Stimulated activated CD4-positive, alpha-beta T cell treated with anti-CD3 and anti-CD28 coated beads, TNF-alpha, amount 100 ng/mL, for 1 hour (primary cell): ENCODE results near the gene TLE4.
"Not testable (repeated sequence)": the region's sequence is repeated elsewhere in the genome, so short reads cannot be mapped to it uniquely, and the experiment has no call there.

ENCODE experiments used
- DNase-seq, 3 donors: peaks; one replicate each; pipeline ENCODE4 v3.0.0-alpha.2; 2020; ENCODE audit warnings: low read depth in 3 of 3, low spot score in 1 of 3

The TLE4 gene

GRCh38 chr9:79630521-79631403, 59.0 kb downstream of the TLE4 start:
- no peak for DNase-seq

- DNase-seq = no peak
These were observed 60.3 kb downstream of the TLE4 start for GRCh38 chr9:79632060-79632459.

GRCh38 chr9:79632705-79633104, 60.9 kb downstream of the TLE4 start:
- no peak for DNase-seq

GRCh38 chr9:79633558-79633957, 61.8 kb downstream of the TLE4 start:
- no peak for DNase-seq

GRCh38 chr9:79637177-79637925, 65.6 kb downstream of the TLE4 start:
- DNase-seq = no peak

- DNase-seq = no peak
These were observed 67.0 kb downstream of the TLE4 start for GRCh38 chr9:79638806-79639205.

- DNase-seq = no peak
These were observed 67.6 kb downstream of the TLE4 start for GRCh38 chr9:79639354-79639753.

- not testable (repeated sequence) for DNase-seq
These were observed 68.3 kb downstream of the TLE4 start for GRCh38 chr9:79640067-79640466.

GRCh38 chr9:79641070-79641469, 69.3 kb downstream of the TLE4 start:
- no peak for DNase-seq

- DNase-seq = no peak
These were observed 70.9 kb downstream of the TLE4 start for GRCh38 chr9:79642671-79643070.

- no peak for DNase-seq
These were observed 72.3 kb downstream of the TLE4 start for GRCh38 chr9:79644048-79644447.

- no peak for DNase-seq
These were observed 72.8 kb downstream of the TLE4 start for GRCh38 chr9:79644601-79645000.

GRCh38 chr9:79645110-79645509, 73.3 kb downstream of the TLE4 start:
- DNase-seq = no peak

- DNase-seq = no peak
These were observed 74.3 kb downstream of the TLE4 start for GRCh38 chr9:79646096-79646495.

- DNase-seq = no peak
These were observed 79.6 kb downstream of the TLE4 start for GRCh38 chr9:79651251-79651795.

GRCh38 chr9:79652598-79652997, 80.8 kb downstream of the TLE4 start:
- DNase-seq = no peak

GRCh38 chr9:79654591-79655382, 83.0 kb downstream of the TLE4 start:
- DNase-seq = not testable (repeated sequence)

GRCh38 chr9:79655551-79655950, 83.8 kb downstream of the TLE4 start:
- DNase-seq = no peak

GRCh38 chr9:79656169-79656568, 84.4 kb downstream of the TLE4 start:
- no peak for DNase-seq

- no peak for DNase-seq
These were observed 86.1 kb downstream of the TLE4 start for GRCh38 chr9:79657891-79658290.

- no peak for DNase-seq
These were observed 87.2 kb downstream of the TLE4 start for GRCh38 chr9:79658926-79659325.
